Measurements from ENCODE around the gene TOLLIP. TPM values are rescaled to one million over a fixed set of nuclear protein-coding genes. Genes with fewer than 3 reads are reported as not detected.

Gene TOLLIP
- total RNA-seq, 4 donors from 2014 or later: 114 to 167 (median 129) TPM

DNA sequence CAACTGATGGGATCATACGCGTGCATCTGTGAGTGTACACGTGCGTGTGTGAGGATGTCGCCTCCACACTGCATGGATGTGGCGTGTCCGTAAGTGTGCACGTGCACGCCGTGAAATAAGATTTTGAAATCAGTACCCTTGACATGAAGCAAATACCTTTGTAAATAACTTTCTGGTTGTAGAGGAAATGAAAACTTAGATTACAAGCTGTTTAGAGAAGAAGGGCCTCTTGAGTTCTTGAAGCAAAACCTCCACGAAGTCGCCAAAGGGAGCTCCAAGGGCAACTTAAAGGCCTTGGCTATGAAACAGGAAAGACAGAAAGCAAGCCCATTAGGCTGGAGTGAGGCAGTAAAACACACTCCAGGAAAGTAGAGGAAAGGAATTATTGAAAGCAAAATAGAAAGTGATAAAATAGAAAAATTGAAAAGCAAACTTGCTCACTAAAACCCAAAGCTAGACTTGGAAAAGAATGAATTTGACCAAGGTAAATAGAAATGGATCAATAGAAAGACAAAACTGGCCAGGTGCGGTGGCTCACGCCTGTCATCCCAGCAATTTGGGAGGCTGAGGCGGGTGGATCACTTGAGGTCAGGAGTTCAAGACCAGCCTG, 29.7 kb upstream of the TOLLIP start:
- intact Hi-C loops (cut with DNase I; ENCODE audit: low total_unique reads): no loop called here
- H3K4me3 ChIP-seq (ENCODE audit: low read depth, poor library complexity, severe bottlenecking): no peak overlapping the region
- no peak for DNase-seq (ENCODE audit: low spot score in 2 of 2)
- no peak for TF ChIP-seq POLR2A (IDR thresholded peaks at IDR 0.05)
- TF ChIP-seq, protein P1, sequence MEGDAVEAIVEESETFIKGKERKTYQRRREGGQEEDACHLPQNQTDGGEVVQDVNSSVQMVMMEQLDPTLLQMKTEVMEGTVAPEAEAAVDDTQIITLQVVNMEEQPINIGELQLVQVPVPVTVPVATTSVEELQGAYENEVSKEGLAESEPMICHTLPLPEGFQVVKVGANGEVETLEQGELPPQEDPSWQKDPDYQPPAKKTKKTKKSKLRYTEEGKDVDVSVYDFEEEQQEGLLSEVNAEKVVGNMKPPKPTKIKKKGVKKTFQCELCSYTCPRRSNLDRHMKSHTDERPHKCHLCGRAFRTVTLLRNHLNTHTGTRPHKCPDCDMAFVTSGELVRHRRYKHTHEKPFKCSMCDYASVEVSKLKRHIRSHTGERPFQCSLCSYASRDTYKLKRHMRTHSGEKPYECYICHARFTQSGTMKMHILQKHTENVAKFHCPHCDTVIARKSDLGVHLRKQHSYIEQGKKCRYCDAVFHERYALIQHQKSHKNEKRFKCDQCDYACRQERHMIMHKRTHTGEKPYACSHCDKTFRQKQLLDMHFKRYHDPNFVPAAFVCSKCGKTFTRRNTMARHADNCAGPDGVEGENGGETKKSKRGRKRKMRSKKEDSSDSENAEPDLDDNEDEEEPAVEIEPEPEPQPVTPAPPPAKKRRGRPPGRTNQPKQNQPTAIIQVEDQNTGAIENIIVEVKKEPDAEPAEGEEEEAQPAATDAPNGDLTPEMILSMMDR (IDR thresholded peaks at IDR 0.05): no peak
- WGBS, 2 donors: 62 to 65% methylated on average over 15 of the region's 15 CpGs

DNA sequence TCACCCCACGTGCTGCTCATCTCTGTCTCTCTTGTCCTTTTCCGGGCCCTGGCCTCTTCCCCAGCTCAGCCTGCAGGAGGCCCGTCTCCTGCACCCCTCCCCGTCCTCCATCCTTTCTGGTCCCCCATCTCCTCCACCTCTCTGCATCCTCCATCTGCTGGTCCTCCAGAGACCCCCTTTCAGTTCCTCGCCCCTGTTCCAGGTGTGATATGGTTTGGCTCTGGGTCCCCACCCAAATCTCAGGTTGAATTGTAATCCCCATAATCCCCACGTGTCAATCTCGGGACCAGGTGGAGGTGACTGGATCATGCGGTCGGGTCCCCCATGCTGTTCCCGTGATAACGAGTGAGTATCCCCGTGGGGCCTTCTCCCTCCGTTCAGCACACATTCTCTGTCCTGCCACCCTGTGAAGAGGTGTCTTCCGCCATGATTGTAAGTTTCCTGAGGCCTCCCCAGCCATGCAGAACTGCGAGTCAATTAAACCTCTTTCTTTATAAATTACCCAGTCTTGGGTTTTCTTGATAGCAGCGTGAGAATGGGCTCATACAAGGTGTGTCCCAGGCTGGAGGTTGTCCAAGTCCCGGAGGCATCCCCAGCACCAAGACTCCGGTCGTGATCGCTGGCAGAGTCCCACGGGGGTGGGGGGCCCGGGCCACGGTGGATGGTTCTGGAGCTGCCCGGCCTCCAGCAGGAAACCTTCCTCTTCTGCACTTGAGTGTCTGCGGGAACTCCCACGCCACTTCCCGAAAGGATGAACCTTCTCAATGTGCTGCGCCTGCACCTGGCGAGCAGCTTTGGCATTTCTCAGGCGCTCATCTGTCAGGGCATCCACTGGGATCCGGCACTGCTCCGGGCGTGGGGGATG, 29.0 kb upstream of the TOLLIP start:
- WGBS, 2 donors: 53 to 60% methylated on average over 33 of the region's 33 CpGs
- DNase-seq (ENCODE audit: low spot score in 2 of 2): no peak
- TF ChIP-seq, protein P1 (IDR thresholded peaks at IDR 0.05): no peak
- TF ChIP-seq POLR2A (IDR thresholded peaks at IDR 0.05): no peak
- intact Hi-C loops (cut with DNase I; ENCODE audit: low total_unique reads): no loop called here
- no peak overlapping the region for H3K4me3 ChIP-seq (ENCODE audit: low read depth, poor library complexity, severe bottlenecking)

DNA sequence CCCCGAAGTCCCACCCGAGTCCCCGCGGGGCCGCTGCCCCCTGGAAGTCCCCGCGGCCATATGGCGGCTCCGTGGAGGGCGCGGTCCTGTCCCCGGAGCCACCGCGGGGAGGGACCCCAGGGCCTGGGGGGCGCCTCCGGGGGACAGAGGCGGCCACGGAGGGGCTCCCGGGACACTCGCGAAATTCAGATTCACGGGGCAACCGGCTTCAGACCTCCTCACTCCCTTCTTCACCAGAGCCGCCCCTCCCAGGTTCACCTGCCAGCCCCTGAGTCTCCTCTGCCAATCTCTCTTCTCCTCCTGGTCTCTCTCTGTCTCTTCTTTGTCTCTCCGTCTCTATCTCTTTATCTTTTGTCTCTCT, 28.2 kb upstream of the TOLLIP start:
- 40% methylated on average over 25 of the region's 25 CpGs for WGBS, 2 donors
- DNase-seq (ENCODE audit: low spot score in 2 of 2): no peak
- no peak overlapping the region for H3K4me3 ChIP-seq (ENCODE audit: low read depth, poor library complexity, severe bottlenecking)
- TF ChIP-seq, protein P1 (IDR thresholded peaks at IDR 0.05): no peak
- no peak for TF ChIP-seq POLR2A (IDR thresholded peaks at IDR 0.05)
- intact Hi-C loops (cut with DNase I; ENCODE audit: low total_unique reads): no loop called here

DNA sequence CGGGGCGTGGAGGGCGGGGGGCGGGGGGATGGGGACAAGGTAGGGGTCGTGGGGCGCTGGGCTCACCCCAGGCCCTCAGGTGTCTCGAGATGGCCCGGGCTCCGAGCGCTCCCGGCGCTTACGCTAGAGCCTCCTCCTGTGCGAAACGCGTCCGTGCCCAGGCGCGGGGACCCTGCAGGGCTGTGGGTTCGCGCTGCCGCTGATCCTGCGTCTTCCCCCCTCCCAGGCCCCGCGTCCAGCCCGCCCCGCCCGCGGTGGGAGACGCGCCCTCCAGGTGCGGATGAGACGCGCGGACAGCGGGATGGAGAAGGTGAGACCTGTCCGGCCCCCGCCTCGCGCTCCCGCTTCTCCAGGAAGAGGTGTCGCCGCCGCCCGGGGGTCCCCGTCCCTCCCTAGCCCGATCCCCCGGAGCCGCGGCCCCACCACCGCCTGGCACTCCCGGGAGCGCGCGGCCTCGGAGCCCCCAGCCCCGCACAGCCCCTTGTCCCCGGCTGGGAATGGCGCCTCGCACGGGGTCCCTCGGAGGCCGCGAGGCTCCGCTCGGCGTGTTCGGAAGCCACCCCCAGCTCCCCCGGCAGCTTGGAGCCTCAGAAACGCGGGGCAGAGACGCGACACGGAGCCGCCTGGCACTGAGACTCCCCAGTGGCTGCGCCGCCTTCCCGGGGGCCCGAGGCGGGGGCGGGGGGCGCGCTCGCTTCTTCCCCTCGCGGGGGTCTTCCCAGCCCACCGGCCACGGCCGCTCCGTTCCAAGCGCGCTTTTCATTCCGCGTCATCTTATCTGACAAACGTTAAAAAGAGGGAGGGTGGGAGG, 27.6 kb upstream of the TOLLIP start:
- 6 to 14% methylated on average over 36 to 52 of the region's 95 CpGs for WGBS, 2 donors
- H3K4me3 ChIP-seq (ENCODE audit: low read depth, poor library complexity, severe bottlenecking): no peak overlapping the region
- intact Hi-C loops (cut with DNase I; ENCODE audit: low total_unique reads): no loop called here
- no peak for TF ChIP-seq POLR2A (IDR thresholded peaks at IDR 0.05)
- TF ChIP-seq, protein P1 (IDR thresholded peaks at IDR 0.05): no peak
- DNase-seq (ENCODE audit: low spot score in 2 of 2): peak in 1 of 2 donors; percentile 90

DNA sequence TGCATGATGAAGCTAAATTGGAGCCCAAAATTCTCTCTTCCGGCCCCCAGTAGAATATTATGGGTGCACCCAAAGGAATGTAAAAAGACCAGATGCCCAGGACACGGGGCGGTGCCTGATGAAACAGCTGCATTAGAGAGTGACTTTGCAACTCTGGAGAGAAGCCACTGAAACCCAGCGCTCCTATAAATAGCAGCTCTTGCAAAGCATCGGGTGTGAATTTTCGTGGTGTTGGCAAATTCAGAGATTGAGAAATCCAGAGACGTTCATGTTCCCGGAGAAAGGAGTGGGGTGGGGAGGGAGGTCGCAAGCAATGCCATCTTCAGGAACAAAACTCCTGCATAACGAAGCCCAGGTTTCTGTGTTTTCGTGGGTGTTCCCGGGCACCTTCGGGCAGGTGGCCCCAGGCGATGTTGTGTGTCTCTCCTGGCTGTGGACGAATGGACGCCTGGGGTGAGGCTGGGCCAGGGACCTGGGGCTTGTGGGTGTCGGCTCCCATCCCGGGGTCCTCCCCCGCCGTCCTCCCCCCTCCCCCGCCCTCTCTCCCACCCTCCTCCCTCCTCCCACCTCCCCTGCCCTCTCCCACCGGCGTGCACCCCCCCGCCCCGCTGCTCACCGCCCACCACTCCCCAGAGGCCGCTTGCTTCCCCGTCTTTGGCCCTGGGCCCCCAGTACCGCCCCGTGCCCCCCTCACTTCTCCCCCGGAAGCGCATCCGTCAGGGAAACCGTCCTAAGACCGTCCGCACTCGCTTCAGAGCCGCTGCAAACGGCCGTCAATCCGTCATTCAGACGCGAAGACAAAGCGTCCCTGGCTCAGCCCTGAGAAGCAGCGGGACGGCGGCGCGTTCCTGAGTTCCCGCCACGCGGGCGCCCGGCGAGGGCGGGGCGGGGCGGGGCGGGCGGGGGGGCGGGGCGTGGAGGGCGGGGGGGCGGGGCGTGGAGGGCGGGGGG, 26.7 kb upstream of the TOLLIP start:
- TF ChIP-seq, protein P1 (IDR thresholded peaks at IDR 0.05): no peak
- TF ChIP-seq POLR2A (IDR thresholded peaks at IDR 0.05): no peak
- 3 to 4% methylated on average over 16 to 18 of the region's 66 CpGs for WGBS, 2 donors
- H3K4me3 ChIP-seq (ENCODE audit: low read depth, poor library complexity, severe bottlenecking): no peak overlapping the region
- intact Hi-C loops (cut with DNase I; ENCODE audit: low total_unique reads): no loop called here
- peak; percentile 88 to 92 for DNase-seq (ENCODE audit: low spot score in 2 of 2)
